HepG2 (cell line): ENCODE measurements around the gene EPM2AIP1. TPM values are rescaled to one million over a fixed set of nuclear protein-coding genes. Genes with fewer than 3 reads are reported as not detected.

Experiments
- BHLHE40 ChIP-seq: IDR thresholded peaks from 2 replicates; pipeline ENCODE4 v1.6.1; 2011; ENCODE audit warnings: low read length, improper control_type of control experiment
- SAP130 ChIP-seq: IDR thresholded peaks from 2 replicates; pipeline ENCODE4 v1.6.1; 2016; ENCODE audit warnings: low read depth
- TCF7 ChIP-seq: sonication (generic); IDR thresholded peaks from 2 replicates; pipeline ENCODE4 v1.6.1; 2016; ENCODE audit warnings: antibody characterized with exemption, low read depth
- ZBTB20 ChIP-seq: sonication (generic); formaldehyde crosslinking; IDR thresholded peaks from 2 replicates; pipeline ENCODE4 v1.8.1; 2023; ENCODE audit warnings: missing genetic modification reagents, low read depth, mild to moderate bottlenecking, borderline replicate concordance
- ZFP36L2 ChIP-seq: sonication (generic); formaldehyde crosslinking; IDR thresholded peaks from 2 replicates; pipeline ENCODE4 v1.4.0; 2020; ENCODE audit warnings: missing genetic modification reagents
- ZMYM4 ChIP-seq: sonication (generic); formaldehyde crosslinking; IDR thresholded peaks from 2 replicates; pipeline ENCODE4 v1.8.1; 2023; ENCODE audit warnings: mild to moderate bottlenecking, missing genetic modification reagents
- ZNF292 ChIP-seq: sonication (generic); formaldehyde crosslinking; IDR thresholded peaks from 2 replicates; pipeline ENCODE4 v1.8.1; 2022; ENCODE audit warnings: mild to moderate bottlenecking, low read depth, missing genetic modification reagents, borderline replicate concordance
- ZNF296 ChIP-seq: sonication (generic); formaldehyde crosslinking; conservative IDR thresholded peaks from 2 replicates; pipeline ENCODE4 v1.5.0; 2020; ENCODE audit warnings: mild to moderate bottlenecking, missing genetic modification reagents
- ZNF446 ChIP-seq: sonication (generic); formaldehyde crosslinking; IDR thresholded peaks from 2 replicates; pipeline ENCODE4 v1.5.0; 2020; ENCODE audit warnings: mild to moderate bottlenecking, missing genetic modification reagents
- ZNF670 ChIP-seq: sonication (generic); formaldehyde crosslinking; IDR thresholded peaks from 2 replicates; pipeline ENCODE4 v1.8.0; 2022; ENCODE audit warnings: mild to moderate bottlenecking, missing genetic modification reagents, borderline replicate concordance
- ZNF761 ChIP-seq: sonication (generic); formaldehyde crosslinking; conservative IDR thresholded peaks from 2 replicates; pipeline ENCODE4 v1.4.0; 2020; ENCODE audit warnings: mild to moderate bottlenecking, missing genetic modification reagents
- polyA plus RNA-seq, 8 experiments: library from polyadenylated mRNA; depleted of rRNA in 3 of 8; stranded (reverse) in 7 of 8; unstranded in 1 of 8; fragments of >200 nt; fragmentation: Illumina TruSeq in 4 of 8; extraction: Trizol in 4 of 8; gene quantifications; 2 replicates each; pipeline versions ENCODE4 v1.2.1 to v1.2.3, GENCODE V29; 2011 to 2016; ENCODE audit warnings: low read depth in 4 of 8, missing spikeins in 1 of 8, mixed read lengths in 1 of 8; ENCODE audit not compliant: insufficient read depth in 1 of 8
- total RNA-seq, 5 experiments: library from RNA; depleted of rRNA; stranded (reverse); fragments of >200 nt; fragmentation: Illumina TruSeq; extraction: Trizol; gene quantifications; 2 replicates each; pipeline ENCODE4 v1.2.3, GENCODE V29; 2016; ENCODE audit warnings: low read depth in 1 of 5
- TF ChIP-seq, protein P1 (sequence below): sonication (generic); formaldehyde crosslinking; IDR thresholded peaks from 2 replicates; pipeline ENCODE4 v1.5.0; 2020; ENCODE audit warnings: mild to moderate bottlenecking, missing genetic modification reagents, borderline replicate concordance
- TF ChIP-seq, protein P2 (sequence below): sonication (generic); formaldehyde crosslinking; IDR thresholded peaks from 2 replicates; pipeline ENCODE4 v1.4.0; 2020; ENCODE audit warnings: mild to moderate bottlenecking, missing genetic modification reagents
- TF ChIP-seq, protein P3 (sequence below): sonication (generic); formaldehyde crosslinking; IDR thresholded peaks from 2 replicates; pipeline ENCODE4 v1.4.0; 2020; ENCODE audit warnings: missing genetic modification reagents
- TF ChIP-seq, protein P4 (sequence below): sonication (generic); formaldehyde crosslinking; IDR thresholded peaks from 2 replicates; pipeline ENCODE4 v1.5.0; 2020; ENCODE audit warnings: missing genetic modification reagents
- TF ChIP-seq, protein P5 (sequence below): sonication (generic); IDR thresholded peaks from 2 replicates; pipeline ENCODE4 v1.6.1; 2016; ENCODE audit warnings: low read depth, borderline replicate concordance
- TF ChIP-seq, protein P6 (sequence below): sonication (generic); formaldehyde crosslinking; IDR thresholded peaks from 2 replicates; pipeline ENCODE4 v1.5.1; 2020; ENCODE audit warnings: mild to moderate bottlenecking, missing genetic modification reagents, borderline replicate concordance

The EPM2AIP1 gene
- total and polyA plus RNA-seq, 2 of the 13 experiments (the other 11 are each of a cell fraction or from before 2014, with no cell fraction given) = 10.7 to 23.0 TPM

DNA sequence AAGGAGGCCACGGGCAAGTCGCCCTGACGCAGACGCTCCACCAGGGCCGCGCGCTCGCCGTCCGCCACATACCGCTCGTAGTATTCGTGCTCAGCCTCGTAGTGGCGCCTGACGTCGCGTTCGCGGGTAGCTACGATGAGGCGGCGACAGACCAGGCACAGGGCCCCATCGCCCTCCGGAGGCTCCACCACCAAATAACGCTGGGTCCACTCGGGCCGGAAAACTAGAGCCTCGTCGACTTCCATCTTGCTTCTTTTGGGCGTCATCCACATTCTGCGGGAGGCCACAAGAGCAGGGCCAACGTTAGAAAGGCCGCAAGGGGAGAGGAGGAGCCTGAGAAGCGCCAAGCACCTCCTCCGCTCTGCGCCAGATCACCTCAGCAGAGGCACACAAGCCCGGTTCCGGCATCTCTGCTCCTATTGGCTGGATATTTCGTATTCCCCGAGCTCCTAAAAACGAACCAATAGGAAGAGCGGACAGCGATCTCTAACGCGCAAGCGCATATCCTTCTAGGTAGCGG is at the start of gene EPM2AIP1 (continued):
- TF ChIP-seq, protein P1, sequence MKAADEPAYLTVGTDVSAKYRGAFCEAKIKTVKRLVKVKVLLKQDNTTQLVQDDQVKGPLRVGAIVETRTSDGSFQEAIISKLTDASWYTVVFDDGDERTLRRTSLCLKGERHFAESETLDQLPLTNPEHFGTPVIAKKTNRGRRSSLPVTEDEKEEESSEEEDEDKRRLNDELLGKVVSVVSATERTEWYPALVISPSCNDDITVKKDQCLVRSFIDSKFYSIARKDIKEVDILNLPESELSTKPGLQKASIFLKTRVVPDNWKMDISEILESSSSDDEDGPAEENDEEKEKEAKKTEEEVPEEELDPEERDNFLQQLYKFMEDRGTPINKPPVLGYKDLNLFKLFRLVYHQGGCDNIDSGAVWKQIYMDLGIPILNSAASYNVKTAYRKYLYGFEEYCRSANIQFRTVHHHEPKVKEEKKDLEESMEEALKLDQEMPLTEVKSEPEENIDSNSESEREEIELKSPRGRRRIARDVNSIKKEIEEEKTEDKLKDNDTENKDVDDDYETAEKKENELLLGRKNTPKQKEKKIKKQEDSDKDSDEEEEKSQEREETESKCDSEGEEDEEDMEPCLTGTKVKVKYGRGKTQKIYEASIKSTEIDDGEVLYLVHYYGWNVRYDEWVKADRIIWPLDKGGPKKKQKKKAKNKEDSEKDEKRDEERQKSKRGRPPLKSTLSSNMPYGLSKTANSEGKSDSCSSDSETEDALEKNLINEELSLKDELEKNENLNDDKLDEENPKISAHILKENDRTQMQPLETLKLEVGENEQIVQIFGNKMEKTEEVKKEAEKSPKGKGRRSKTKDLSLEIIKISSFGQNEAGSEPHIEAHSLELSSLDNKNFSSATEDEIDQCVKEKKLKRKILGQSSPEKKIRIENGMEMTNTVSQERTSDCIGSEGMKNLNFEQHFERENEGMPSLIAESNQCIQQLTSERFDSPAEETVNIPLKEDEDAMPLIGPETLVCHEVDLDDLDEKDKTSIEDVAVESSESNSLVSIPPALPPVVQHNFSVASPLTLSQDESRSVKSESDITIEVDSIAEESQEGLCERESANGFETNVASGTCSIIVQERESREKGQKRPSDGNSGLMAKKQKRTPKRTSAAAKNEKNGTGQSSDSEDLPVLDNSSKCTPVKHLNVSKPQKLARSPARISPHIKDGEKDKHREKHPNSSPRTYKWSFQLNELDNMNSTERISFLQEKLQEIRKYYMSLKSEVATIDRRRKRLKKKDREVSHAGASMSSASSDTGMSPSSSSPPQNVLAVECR (CRISPR knock-in tag) = peak; percentile 51; the same call in 1 of the 2 replicates
- no peak for TF ChIP-seq TCF7
- TF ChIP-seq, protein P2, sequence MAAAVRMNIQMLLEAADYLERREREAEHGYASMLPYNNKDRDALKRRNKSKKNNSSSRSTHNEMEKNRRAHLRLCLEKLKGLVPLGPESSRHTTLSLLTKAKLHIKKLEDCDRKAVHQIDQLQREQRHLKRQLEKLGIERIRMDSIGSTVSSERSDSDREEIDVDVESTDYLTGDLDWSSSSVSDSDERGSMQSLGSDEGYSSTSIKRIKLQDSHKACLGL (CRISPR knock-in tag) = no peak; the same call in 1 of the 2 replicates
- TF ChIP-seq, protein P3, sequence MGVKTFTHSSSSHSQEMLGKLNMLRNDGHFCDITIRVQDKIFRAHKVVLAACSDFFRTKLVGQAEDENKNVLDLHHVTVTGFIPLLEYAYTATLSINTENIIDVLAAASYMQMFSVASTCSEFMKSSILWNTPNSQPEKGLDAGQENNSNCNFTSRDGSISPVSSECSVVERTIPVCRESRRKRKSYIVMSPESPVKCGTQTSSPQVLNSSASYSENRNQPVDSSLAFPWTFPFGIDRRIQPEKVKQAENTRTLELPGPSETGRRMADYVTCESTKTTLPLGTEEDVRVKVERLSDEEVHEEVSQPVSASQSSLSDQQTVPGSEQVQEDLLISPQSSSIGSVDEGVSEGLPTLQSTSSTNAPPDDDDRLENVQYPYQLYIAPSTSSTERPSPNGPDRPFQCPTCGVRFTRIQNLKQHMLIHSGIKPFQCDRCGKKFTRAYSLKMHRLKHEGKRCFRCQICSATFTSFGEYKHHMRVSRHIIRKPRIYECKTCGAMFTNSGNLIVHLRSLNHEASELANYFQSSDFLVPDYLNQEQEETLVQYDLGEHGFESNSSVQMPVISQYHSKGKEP = 0 out of 2 replicates have a peak, but pooled peaks have one; percentile 45
- peak; percentile 62; the same call in 1 of the 2 replicates for TF ChIP-seq ZBTB20 (CRISPR knock-in tag)
- TF ChIP-seq ZMYM4 (CRISPR knock-in tag) = no peak; the same call in 1 of the 2 replicates
- peak; percentile 84 for TF ChIP-seq ZNF446 (CRISPR knock-in tag)
- TF ChIP-seq ZNF670 (CRISPR knock-in tag) = no peak; the same call in 1 of the 2 replicates
- TF ChIP-seq SAP130 (CRISPR knock-in tag) = peak; percentile 36; the same call in 1 of the 2 replicates
- TF ChIP-seq, protein P4, sequence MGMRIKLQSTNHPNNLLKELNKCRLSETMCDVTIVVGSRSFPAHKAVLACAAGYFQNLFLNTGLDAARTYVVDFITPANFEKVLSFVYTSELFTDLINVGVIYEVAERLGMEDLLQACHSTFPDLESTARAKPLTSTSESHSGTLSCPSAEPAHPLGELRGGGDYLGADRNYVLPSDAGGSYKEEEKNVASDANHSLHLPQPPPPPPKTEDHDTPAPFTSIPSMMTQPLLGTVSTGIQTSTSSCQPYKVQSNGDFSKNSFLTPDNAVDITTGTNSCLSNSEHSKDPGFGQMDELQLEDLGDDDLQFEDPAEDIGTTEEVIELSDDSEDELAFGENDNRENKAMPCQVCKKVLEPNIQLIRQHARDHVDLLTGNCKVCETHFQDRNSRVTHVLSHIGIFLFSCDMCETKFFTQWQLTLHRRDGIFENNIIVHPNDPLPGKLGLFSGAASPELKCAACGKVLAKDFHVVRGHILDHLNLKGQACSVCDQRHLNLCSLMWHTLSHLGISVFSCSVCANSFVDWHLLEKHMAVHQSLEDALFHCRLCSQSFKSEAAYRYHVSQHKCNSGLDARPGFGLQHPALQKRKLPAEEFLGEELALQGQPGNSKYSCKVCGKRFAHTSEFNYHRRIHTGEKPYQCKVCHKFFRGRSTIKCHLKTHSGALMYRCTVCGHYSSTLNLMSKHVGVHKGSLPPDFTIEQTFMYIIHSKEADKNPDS = no peak
- no peak for TF ChIP-seq ZNF761
- TF ChIP-seq ZNF296 (CRISPR knock-in tag) = peak; percentile 87; the same call in 1 of the 2 replicates
- no peak for TF ChIP-seq BHLHE40
- no peak for TF ChIP-seq ZNF292 (CRISPR knock-in tag)
- no peak for TF ChIP-seq ZFP36L2 (CRISPR knock-in tag)
- TF ChIP-seq, protein P5, sequence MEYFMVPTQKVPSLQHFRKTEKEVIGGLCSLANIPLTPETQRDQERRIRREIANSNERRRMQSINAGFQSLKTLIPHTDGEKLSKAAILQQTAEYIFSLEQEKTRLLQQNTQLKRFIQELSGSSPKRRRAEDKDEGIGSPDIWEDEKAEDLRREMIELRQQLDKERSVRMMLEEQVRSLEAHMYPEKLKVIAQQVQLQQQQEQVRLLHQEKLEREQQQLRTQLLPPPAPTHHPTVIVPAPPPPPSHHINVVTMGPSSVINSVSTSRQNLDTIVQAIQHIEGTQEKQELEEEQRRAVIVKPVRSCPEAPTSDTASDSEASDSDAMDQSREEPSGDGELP = no peak
- TF ChIP-seq, protein P6, sequence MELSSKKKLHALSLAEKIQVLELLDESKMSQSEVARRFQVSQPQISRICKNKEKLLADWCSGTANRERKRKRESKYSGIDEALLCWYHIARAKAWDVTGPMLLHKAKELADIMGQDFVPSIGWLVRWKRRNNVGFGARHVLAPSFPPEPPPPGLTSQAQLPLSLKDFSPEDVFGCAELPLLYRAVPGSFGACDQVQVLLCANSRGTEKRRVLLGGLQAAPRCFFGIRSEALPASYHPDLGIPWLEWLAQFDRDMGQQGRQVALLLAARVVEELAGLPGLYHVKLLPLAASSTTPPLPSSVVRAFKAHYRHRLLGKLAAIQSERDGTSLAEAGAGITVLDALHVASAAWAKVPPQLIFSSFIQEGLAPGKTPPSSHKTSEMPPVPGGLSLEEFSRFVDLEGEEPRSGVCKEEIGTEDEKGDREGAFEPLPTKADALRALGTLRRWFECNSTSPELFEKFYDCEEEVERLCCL (CRISPR knock-in tag) = 0 out of 2 replicates have a peak, but pooled peaks have one; percentile 9
